ENCODE data around the gene DYNLT4.
"Not testable (repeated sequence)": the region's sequence is repeated elsewhere in the genome, so short reads cannot be mapped to it uniquely, and the experiment has no call there.

Gene DYNLT4

DNA sequence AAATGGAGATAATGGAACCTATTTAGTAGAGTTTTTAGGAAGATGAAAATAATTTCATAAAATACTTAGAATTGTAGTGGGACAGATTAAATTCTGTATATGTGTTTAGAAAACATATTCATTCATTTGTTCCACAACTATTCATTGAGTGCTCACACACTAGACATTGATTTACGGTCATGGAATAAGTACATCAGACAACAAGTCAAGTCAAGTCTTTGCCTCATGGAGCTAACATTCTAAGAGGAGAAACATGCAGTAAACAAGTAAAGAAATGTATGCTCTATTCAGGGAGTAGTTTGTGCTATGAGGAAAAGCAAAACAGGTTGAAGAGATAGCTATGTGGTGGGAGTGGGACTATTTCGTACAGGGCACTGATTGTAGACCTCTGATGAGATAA, 10.2 kb upstream of the DYNLT4 start:
- TF ChIP-seq, protein P1, sequence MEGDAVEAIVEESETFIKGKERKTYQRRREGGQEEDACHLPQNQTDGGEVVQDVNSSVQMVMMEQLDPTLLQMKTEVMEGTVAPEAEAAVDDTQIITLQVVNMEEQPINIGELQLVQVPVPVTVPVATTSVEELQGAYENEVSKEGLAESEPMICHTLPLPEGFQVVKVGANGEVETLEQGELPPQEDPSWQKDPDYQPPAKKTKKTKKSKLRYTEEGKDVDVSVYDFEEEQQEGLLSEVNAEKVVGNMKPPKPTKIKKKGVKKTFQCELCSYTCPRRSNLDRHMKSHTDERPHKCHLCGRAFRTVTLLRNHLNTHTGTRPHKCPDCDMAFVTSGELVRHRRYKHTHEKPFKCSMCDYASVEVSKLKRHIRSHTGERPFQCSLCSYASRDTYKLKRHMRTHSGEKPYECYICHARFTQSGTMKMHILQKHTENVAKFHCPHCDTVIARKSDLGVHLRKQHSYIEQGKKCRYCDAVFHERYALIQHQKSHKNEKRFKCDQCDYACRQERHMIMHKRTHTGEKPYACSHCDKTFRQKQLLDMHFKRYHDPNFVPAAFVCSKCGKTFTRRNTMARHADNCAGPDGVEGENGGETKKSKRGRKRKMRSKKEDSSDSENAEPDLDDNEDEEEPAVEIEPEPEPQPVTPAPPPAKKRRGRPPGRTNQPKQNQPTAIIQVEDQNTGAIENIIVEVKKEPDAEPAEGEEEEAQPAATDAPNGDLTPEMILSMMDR (IDR thresholded peaks at IDR 0.05; ENCODE audit: low read depth, low read length), result no peak
- DNase-seq (ENCODE audit: low read depth in 2 of 2), result no peak

DNA sequence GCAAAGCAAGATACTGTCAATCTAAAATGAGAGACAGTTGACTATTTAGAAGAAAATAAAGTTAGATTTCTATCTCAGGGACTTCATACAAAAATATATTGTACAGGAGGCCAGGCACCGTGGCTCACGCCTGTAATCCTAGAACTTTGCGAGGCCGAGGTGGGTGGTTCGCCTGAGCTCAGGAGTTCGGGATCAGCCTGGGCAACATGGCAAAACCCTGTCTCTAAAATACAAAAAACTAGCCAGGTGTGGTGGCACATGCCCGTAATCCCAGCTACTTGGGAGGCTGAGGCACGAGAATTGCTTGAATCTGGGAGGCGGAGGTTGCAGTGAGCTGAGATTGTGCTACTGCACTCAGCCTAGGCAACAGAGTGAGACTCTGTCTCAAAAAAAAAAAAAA, 8.8 kb upstream of the DYNLT4 start:
- DNase-seq (ENCODE audit: low read depth in 2 of 2); H3K4me3 ChIP-seq (replicated peaks in 1 of 2; ENCODE audit: low read depth in 2 of 2, low read length in 2 of 2): not testable (repeated sequence)

More for the DNA sequence above, 10.2 kb upstream of the DYNLT4 start:
- H3K4me3 ChIP-seq (replicated peaks in 1 of 2; ENCODE audit: low read depth in 2 of 2, low read length in 2 of 2), result no peak overlapping the region

DNA sequence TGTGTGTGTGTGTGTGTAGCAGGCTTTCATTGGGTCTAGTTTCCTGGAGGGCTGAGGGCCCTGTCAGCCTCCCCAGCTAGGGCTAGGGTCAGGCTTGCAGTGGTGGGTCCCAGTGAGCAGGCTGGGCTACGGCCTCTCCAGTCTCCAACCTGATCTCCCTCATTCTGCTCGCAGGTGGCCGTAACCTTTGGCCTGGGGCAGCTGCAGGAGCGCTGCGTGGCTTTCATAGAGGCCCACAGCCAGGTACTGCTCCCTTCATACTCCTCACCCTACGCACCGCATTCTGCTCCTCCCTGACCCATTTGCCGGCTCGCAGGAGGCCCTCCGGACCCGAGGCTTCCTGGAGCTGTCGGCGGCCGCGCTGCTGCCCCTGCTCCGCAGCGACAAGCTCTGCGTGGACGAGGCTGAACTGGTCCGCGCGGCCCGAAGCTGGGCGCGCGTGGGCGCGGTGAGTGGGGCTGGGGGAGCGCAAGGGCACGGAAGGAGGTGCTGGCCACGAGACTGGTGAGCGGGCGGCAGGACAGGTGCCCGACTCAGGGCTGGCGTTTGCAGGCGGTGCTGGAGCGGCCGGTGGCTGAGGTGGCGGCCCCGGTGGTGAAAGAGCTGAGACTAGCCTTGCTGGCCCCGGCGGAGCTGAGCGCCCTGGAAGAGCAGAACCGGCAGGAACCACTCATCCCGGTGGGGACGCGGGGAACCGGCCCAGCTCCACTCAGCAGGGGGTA, 5.8 kb upstream of the DYNLT4 start:
- TF ChIP-seq, protein P1 (IDR thresholded peaks at IDR 0.05; ENCODE audit: low read depth, low read length), result no peak
- DNase-seq (ENCODE audit: low read depth in 2 of 2), result no peak
- H3K4me3 ChIP-seq (replicated peaks in 1 of 2; ENCODE audit: low read depth in 2 of 2, low read length in 2 of 2), result no peak overlapping the region

DNA sequence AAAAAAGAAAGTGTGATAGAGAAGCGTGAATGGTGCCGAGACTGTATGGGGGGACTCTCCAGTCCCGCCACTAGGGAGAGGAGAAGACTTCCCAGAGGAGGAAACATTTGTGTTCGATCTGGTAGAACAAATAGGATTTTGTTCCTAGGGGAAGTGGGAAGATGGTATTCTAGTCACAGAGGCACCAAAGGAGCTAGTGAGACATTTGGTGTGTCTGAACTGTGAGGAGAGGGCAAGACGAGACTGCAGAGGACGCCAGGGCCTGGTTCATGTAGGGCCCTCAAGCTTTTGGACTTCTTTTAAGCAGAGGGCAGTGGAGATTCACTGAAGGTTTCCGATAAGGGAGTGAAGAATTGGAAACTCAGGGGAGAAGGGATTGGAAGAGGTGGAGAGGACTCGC, 4.1 kb upstream of the DYNLT4 start:
- no peak for DNase-seq (ENCODE audit: low read depth in 2 of 2)
- H3K4me3 ChIP-seq (replicated peaks in 1 of 2; ENCODE audit: low read depth in 2 of 2, low read length in 2 of 2), result peak overlapping the region in 1 of 2 donors; percentile 2
- TF ChIP-seq, protein P1 (IDR thresholded peaks at IDR 0.05; ENCODE audit: low read depth, low read length), result no peak

DNA sequence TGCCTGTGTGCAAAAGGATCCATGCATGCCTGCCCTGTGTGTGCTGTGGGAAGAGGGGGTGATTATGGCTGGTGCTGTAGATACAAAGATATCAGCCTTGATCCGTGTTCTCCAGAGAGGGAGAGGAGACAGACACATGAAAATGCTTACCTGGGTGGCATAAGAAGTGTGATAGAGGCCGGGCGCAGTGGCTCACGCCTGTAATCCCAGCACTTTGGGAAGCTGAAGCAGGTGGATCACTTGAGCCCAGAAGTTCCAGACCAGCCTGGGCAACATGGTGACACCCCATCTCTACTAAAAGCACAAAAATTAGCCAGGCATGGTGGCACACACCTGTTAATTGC, 3.6 kb upstream of the DYNLT4 start:
- not testable (repeated sequence) for H3K4me3 ChIP-seq (replicated peaks in 1 of 2; ENCODE audit: low read depth in 2 of 2, low read length in 2 of 2)

DNA sequence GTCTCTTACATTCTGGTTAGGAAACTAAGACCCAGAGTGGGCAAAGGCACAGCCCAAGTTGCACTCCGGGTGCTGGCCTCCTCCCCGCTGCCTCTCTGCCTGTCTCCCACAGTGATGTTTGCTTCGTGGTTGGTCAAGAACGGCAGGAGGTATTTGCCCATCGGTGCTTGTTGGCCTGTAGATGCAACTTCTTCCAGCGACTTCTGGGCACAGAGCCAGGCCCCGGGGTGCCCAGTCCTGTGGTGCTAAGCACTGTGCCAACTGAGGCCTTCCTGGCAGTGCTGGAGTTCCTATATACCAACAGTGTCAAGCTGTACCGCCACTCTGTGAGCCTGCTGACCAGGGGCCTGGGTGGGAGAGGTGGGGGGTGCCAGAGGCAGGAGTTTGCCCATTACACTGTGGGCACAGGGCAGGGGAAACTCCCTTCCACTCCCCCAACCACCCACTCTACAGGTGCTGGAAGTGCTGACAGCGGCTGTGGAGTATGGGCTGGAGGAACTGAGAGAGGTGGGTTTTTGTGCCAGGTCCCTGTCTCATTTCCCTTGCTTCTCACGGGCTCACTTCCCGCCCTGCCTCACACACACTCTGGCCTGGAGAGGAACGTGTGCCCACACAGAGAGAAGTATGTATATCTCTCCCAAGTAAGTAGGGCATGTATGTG, 3.1 kb upstream of the DYNLT4 start:
- TF ChIP-seq, protein P1 (IDR thresholded peaks at IDR 0.05; ENCODE audit: low read depth, low read length), result no peak
- peak overlapping the region; percentile 53 to 57 for H3K4me3 ChIP-seq (replicated peaks in 1 of 2; ENCODE audit: low read depth in 2 of 2, low read length in 2 of 2)
- peak in 1 of 2 donors; percentile 74 for DNase-seq (ENCODE audit: low read depth in 2 of 2)

More for the DNA sequence above, 3.6 kb upstream of the DYNLT4 start:
- DNase-seq (ENCODE audit: low read depth in 2 of 2), result not testable (repeated sequence)

DNA sequence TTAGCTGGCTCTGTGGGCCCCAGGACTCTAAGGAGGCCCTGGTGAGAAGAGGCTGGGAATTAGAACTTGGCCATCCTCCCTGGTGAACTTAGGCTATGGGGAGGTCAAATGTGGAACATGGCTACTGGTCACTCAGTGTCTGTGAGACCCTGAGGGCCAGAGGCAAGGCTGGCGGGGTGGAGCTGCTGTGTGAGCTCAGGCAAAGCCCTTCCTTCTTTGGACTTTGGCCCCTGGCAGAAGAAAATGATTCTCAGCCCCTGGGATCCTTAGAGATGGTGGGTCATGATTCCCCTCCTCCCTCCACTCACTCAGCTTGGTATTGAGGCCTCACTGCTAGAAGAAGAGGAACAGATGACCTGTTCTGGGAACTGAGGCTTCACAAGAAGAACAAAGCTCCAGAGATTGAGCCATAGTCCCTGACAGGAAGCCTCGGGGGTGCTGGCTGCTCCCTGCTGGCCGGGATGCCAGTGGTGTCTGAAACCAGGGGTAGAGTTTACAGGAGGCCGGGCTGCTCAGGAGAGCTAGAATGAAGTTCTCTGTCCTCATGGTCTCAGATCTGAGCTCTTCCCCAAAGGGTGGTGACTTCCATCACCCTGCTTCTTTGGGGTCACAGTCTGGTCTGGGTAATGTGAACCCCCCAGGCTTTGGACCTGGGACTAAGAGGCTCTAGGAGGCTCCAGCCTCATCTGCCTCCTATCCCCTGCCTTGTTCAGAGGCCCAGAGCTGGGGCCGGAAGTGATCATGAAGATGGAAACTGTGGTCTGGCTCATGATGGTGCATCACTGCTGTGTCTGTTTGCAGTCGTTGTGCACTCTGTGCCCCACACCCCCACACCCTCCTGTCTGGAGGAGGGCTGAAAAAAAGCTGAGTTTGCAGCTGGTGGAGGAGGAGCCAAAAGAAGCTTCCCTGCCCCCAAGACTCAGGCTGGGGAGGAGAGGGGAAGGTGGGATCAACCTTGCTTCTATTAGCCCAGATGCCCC, 2.1 kb upstream of the DYNLT4 start:
- H3K4me3 ChIP-seq (replicated peaks in 1 of 2; ENCODE audit: low read depth in 2 of 2, low read length in 2 of 2), result peak overlapping the region; percentile 53 to 57
- TF ChIP-seq, protein P1 (IDR thresholded peaks at IDR 0.05; ENCODE audit: low read depth, low read length), result peak; percentile 20
- peak; percentile 81 to 85 for DNase-seq (ENCODE audit: low read depth in 2 of 2)

Data from cardiac fibroblast (primary cell).